Osteoblast (primary cell): Measurements from ENCODE around the gene SCN4A. TPM values are rescaled to one million over a fixed set of nuclear protein-coding genes. Genes with fewer than 3 reads are reported as not detected.

Source experiments
- DNase-seq: peaks from one replicate; pipeline ENCODE4 v3.0.0; 2011; ENCODE audit warnings: low spot score, mixed read lengths; ENCODE audit not compliant: insufficient read length; ENCODE audit errors: missing footprints
- H2AFZ ChIP-seq: 2 replicates; pipeline ENCODE4 v1.6.0; 2011; ENCODE audit warnings: mild to moderate bottlenecking, low read length
- H3K27ac ChIP-seq: 2 replicates; pipeline ENCODE4 v1.5.1; 2011; ENCODE audit warnings: mild to moderate bottlenecking, low read depth, low read length, moderate library complexity
- H3K27me3 ChIP-seq: 2 replicates; pipeline ENCODE4 v1.6.0; 2012; ENCODE audit warnings: mild to moderate bottlenecking, control low read depth, inconsistent platforms, low read length, moderate library complexity; ENCODE audit not compliant: insufficient read depth
- H3K36me3 ChIP-seq: 2 replicates; pipeline ENCODE4 v1.5.1; 2011; ENCODE audit warnings: mild to moderate bottlenecking, low read length, control low read depth, moderate library complexity; ENCODE audit not compliant: insufficient read depth
- H3K4me1 ChIP-seq: 2 replicates; pipeline ENCODE4 v1.5.1; 2011; ENCODE audit warnings: mild to moderate bottlenecking, low read length, control low read depth, moderate library complexity; ENCODE audit not compliant: insufficient read depth
- H3K4me2 ChIP-seq: 2 replicates; pipeline ENCODE4 v1.6.0; 2011; ENCODE audit warnings: mild to moderate bottlenecking, low read length; ENCODE audit not compliant: insufficient read depth
- H3K4me3 ChIP-seq: fragments of 200-600 bp; sonication (generic); 3 replicates; pipeline ENCODE4 v1.5.1; 2012; ENCODE audit warnings: mild to moderate bottlenecking, low read length, inconsistent platforms; ENCODE audit not compliant: insufficient read depth
- H3K79me2 ChIP-seq: 2 replicates; pipeline ENCODE4 v1.6.0; 2012; ENCODE audit warnings: mild to moderate bottlenecking, low read length, control low read depth, inconsistent platforms; ENCODE audit not compliant: insufficient read depth
- H3K9me3 ChIP-seq: 2 replicates; pipeline ENCODE4 v1.5.1; 2011; ENCODE audit warnings: low read depth, low read length, control low read depth
- H4K20me1 ChIP-seq: 2 replicates; pipeline ENCODE4 v1.6.0; 2012; ENCODE audit warnings: mild to moderate bottlenecking, low read length, control low read depth; ENCODE audit not compliant: insufficient read depth
- CTCF ChIP-seq: IDR thresholded peaks from 2 replicates; pipeline ENCODE4 v1.5.1; 2011; ENCODE audit warnings: mild to moderate bottlenecking, low read depth, low read length, moderate library complexity; ENCODE audit errors: extremely low read depth
- total RNA-seq: library from RNA; depleted of rRNA; stranded (reverse); fragments of >200 nt; gene quantifications from 2 replicates; pipeline ENCODE4 v1.2.3, GENCODE V29; 2012

The SCN4A gene
- total RNA-seq, 1 donor: not detected

GRCh38 chr17:63955232-63955631 is 17.5 kb downstream of the SCN4A start:
- no peaks in the 10 kb centered on the region for H3K4me1 ChIP-seq

GRCh38 chr17:63954402-63955063 is 18.2 kb downstream of the SCN4A start:
- H4K20me1 ChIP-seq: no peaks in the 10 kb centered on the region
- TF ChIP-seq CTCF: no peak
- no peak overlapping the region for H3K27ac ChIP-seq
- no peak overlapping the region for H2AFZ ChIP-seq
- no peak overlapping the region for H3K4me3 ChIP-seq
- no peaks in the 10 kb centered on the region for H3K9me3 ChIP-seq
- H3K36me3 ChIP-seq: no peaks in the 10 kb centered on the region
- H3K4me1 ChIP-seq: no peaks in the 10 kb centered on the region
- H3K27me3 ChIP-seq: peaks cover 3% of the 10 kb centered on the region
- H3K4me2 ChIP-seq: no peak overlapping the region
- no peak for DNase-seq
- H3K79me2 ChIP-seq: no peaks in the 10 kb centered on the region

More at GRCh38 chr17:63955232-63955631, 17.5 kb downstream of the SCN4A start:
- DNase-seq: no peak
- H3K27me3 ChIP-seq: peaks cover 3% of the 10 kb centered on the region
- no peaks in the 10 kb centered on the region for H3K36me3 ChIP-seq
- H3K4me2 ChIP-seq: no peak overlapping the region
- no peaks in the 10 kb centered on the region for H4K20me1 ChIP-seq
- no peak overlapping the region for H3K27ac ChIP-seq
- no peak for TF ChIP-seq CTCF
- H2AFZ ChIP-seq: no peak overlapping the region
- H3K4me3 ChIP-seq: no peak overlapping the region
- H3K9me3 ChIP-seq: no peaks in the 10 kb centered on the region
- no peaks in the 10 kb centered on the region for H3K79me2 ChIP-seq

GRCh38 chr17:63950940-63951907 is 21.5 kb downstream of the SCN4A start:
- Histone ChIP-seq H4K20me1 (no peaks in the 10 kb centered on the region), H3K9me3 (no peaks in the 10 kb centered on the region), H3K79me2 (no peaks in the 10 kb centered on the region), H2AFZ (no peak overlapping the region), H3K27me3 (peaks cover 3% of the 10 kb centered on the region), H3K36me3 (no peaks in the 10 kb centered on the region), H3K4me1 (no peaks in the 10 kb centered on the region), H3K4me2 (no peak overlapping the region), H3K27ac (no peak overlapping the region), H3K4me3 (no peak overlapping the region)
- TF ChIP-seq CTCF: no peak
- DNase-seq: no peak

- Histone ChIP-seq H3K36me3 (no peaks in the 10 kb centered on the region), H3K79me2 (no peaks in the 10 kb centered on the region), H3K27ac (no peak overlapping the region), H3K27me3 (peaks cover 3% of the 10 kb centered on the region), H4K20me1 (no peaks in the 10 kb centered on the region), H2AFZ (no peak overlapping the region), H3K9me3 (no peaks in the 10 kb centered on the region), H3K4me1 (no peaks in the 10 kb centered on the region), H3K4me3 (no peak overlapping the region), H3K4me2 (no peak overlapping the region)
- DNase-seq: no peak
- no peak for TF ChIP-seq CTCF
These were observed 23.0 kb downstream of the SCN4A start for GRCh38 chr17:63949576-63950250.
